Cardiac muscle cell (in vitro differentiated cells and primary cell): ENCODE results near the gene BFAR. TPM values are rescaled to one million over a fixed set of nuclear protein-coding genes. Genes with fewer than 3 reads are reported as not detected.
"Not testable (repeated sequence)": the region's sequence is repeated elsewhere in the genome, so short reads cannot be mapped to it uniquely, and the experiment has no call there.

Experiments used
- DNase-seq, 2 donors: peaks; one replicate each; pipeline versions ENCODE4 v3.0.0 to v3.0.0-alpha.2; 2010 to 2017; ENCODE audit warnings: low read depth in 1 of 2, low spot score in 1 of 2
- H3K27ac ChIP-seq: fragments of 200-600 bp; sonication (generic); 2 replicates; pipeline ENCODE4 v1.5.1; 2016
- H3K27me3 ChIP-seq: fragments of 200-600 bp; sonication (generic); 2 replicates; pipeline ENCODE4 v1.6.0; 2016; ENCODE audit warnings: control low read depth
- H3K36me3 ChIP-seq: fragments of 200-600 bp; sonication (generic); 2 replicates; pipeline ENCODE4 v1.5.1; 2016; ENCODE audit warnings: control low read depth
- H3K4me1 ChIP-seq: fragments of 200-600 bp; sonication (generic); 2 replicates; pipeline ENCODE4 v1.8.1; 2017; ENCODE audit warnings: low read depth, mild to moderate bottlenecking, mixed run types
- H3K4me3 ChIP-seq: fragments of 200-600 bp; sonication (generic); 2 replicates; pipeline ENCODE4 v1.5.1; 2016; ENCODE audit warnings: mild to moderate bottlenecking
- H3K9me3 ChIP-seq: fragments of 200-600 bp; sonication (generic); 2 replicates; pipeline ENCODE4 v1.5.1; 2017; ENCODE audit warnings: low read depth, mild to moderate bottlenecking, control low read depth
- polyA plus RNA-seq: library from polyadenylated mRNA; unstranded; fragments of >200 nt; fragmentation: Nextera tagmentation; extraction: Ambion mirVana; gene quantifications from 2 replicates; pipeline ENCODE4 v1.2.1, GENCODE V29; 2016
- total RNA-seq: library from RNA; depleted of rRNA; stranded (reverse); fragments of >200 nt; gene quantifications from 2 replicates; pipeline ENCODE4 v1.2.3, GENCODE V29; 2016

The BFAR gene
- total and polyA plus RNA-seq, 2 experiments from 2014 or later = 34.4 to 34.6 TPM

DNA sequence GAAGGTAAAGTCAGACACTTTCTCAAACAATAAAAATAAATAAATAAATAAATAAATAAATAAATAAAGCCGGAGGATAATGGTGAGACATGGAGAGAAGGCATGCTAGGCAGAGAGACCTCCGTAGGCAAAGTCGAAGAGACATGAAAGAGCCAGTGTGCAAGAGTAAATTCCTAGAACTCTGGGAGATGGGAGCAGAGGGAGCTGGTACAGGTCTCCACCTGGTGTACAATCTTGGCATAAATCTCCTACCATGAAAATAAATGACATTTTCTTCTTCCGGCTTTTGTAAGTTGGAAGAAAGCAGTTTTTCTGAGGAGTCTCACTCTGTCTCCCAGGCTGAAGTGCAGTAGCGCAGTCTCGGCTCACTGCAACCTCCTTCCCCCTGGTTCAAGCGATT lies 69.1 kb downstream of the BFAR start:
- not testable (repeated sequence) for H3K9me3 ChIP-seq, H3K27me3 ChIP-seq, H3K27ac ChIP-seq, H3K4me3 ChIP-seq, H3K4me1 ChIP-seq, H3K36me3 ChIP-seq, DNase-seq

DNA sequence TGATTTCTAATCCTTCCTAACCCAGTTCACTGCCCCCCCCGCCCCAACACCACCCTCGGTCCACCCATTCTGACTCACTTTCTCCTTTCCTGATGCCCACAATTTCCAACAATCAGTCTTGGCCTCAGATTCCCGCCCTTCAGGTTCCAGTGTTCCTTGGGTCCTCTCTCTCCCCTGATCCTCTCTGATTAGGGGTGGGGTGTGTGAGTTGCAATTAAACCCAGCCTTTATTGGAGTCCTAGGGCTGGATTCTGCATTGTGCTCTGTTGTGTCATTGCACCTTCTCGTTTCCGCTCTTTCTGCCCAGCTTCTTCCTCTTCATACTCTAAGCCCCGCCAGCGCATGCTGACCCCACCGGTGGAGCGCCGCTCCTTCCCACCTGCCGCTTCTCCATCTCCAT lies 69.9 kb downstream of the BFAR start:
- not testable (repeated sequence) for H3K9me3 ChIP-seq, DNase-seq, H3K4me1 ChIP-seq, H3K36me3 ChIP-seq, H3K27me3 ChIP-seq, H3K27ac ChIP-seq, H3K4me3 ChIP-seq

- H3K27me3 ChIP-seq, DNase-seq, H3K4me1 ChIP-seq, H3K4me3 ChIP-seq, H3K27ac ChIP-seq, H3K9me3 ChIP-seq, H3K36me3 ChIP-seq: not testable (repeated sequence)
Observed at GRCh38 chr16:14703156-14704011, 70.6 kb downstream of the BFAR start, which contains the start of gene NPIPA3. TSS of gene NPIPA3 (plus strand) at chr16:14703411. CDS start at chr16:14708944, 5,533 bp downstream.

Other genes with a start within 250 kb of the BFAR start
- 22.4 TPM in 2 replicates for gene PARN, start 2.7 kb upstream of the BFAR start, total RNA-seq
- 36.3 and 42.0 TPM in 2 replicates for gene PARN, start 2.7 kb upstream of the BFAR start, polyA plus RNA-seq
- 0.18 TPM in 1 of 2 replicates, not detected in the other for gene PLA2G10, start 61.4 kb downstream of the BFAR start, total RNA-seq
- gene PLA2G10, start 61.4 kb downstream of the BFAR start, polyA plus RNA-seq = 1.1 TPM in 1 of 2 replicates, not detected in the other
- 0.28 and 2.2 TPM in 2 replicates for gene NPIPA3, start 70.5 kb downstream of the BFAR start, total RNA-seq
- not detected in 2 replicates for gene NPIPA3, start 70.5 kb downstream of the BFAR start, polyA plus RNA-seq
- 1.3 and 2.1 TPM in 2 replicates for gene NPIPA2, start 109.6 kb downstream of the BFAR start, total RNA-seq
- gene NPIPA2, start 109.6 kb downstream of the BFAR start, polyA plus RNA-seq = 2.4 and 4.0 TPM in 2 replicates
- 79.3 and 87.2 TPM in 2 replicates for gene NOMO1, start 200.8 kb downstream of the BFAR start, total RNA-seq
- gene NOMO1, start 200.8 kb downstream of the BFAR start, polyA plus RNA-seq = 93.0 and 119 TPM in 2 replicates